K562 (cell line): Measurements from ENCODE around the gene AMT. TPM values are rescaled to one million over a fixed set of nuclear protein-coding genes. Genes with fewer than 3 reads are reported as not detected.

ENCODE experiments used
- ATAC-seq: fragments of 200-7000 bp; cut with Tn5 transposase; 3 replicates; pipeline ENCODE4 v1.9.1; 2020; ENCODE audit warnings: moderate library complexity
- BruUV-seq: library from RNA; stranded (reverse); fragments of 400-500 nt; replicated peaks from 2 replicates; lab custom pipeline; 2021; lab: Mats Ljungman, UMichigan
- CTCF ChIA-PET: fragments of 300-600 bp; formaldehyde crosslinking; extraction: SDS; loops from one replicate; lab custom pipeline; 2021; ENCODE audit warnings: low intra/inter-chr PET ratio; lab: Yijun Ruan, JAX
- POLR2A ChIA-PET: fragments of 300-600, 350-650 bp; sonication (Branson Sonifier 250); formaldehyde crosslinking; extraction: SDS; loops from one replicate; lab custom pipeline; 2021; ENCODE audit warnings: antibody characterized with exemption, inconsistent platforms; lab: Yijun Ruan, JAX
- DNase-seq, 4 experiments: peaks; one replicate each; pipeline versions ENCODE4 v3.0.0 to v3.0.0-alpha.2; 2011 to 2018; ENCODE audit warnings: low spot score in 3 of 4, mixed read lengths in 3 of 4; ENCODE audit errors: extremely low read depth in 1 of 4
- FAIRE-seq: peaks from 2 replicates; lab custom pipeline; 2011; peaks lifted over from hg19 to GRCh38; lab: Jason Lieb, UNC
- H2AFZ ChIP-seq: 2 replicates; pipeline ENCODE4 v1.6.0; 2011; ENCODE audit warnings: low read depth, low read length, control low read depth, inconsistent platforms
- H3K27ac ChIP-seq: fragments of 200-600 bp; 3 replicates; pipeline ENCODE4 v1.8.0; 2011; ENCODE audit warnings: low read depth, mild to moderate bottlenecking, control low read depth, inconsistent platforms, low read length, moderate library complexity, mixed read lengths; ENCODE audit errors: extremely low read depth
- H3K27me3 ChIP-seq, 2 experiments: fragments of 300-600 bp in 1 of 2; 2 replicates in 1 of 2; 3 replicates in 1 of 2; pipeline versions ENCODE4 v1.6.0 to v1.8.0; 2011; ENCODE audit warnings: inconsistent platforms in 2 of 2, low read length in 2 of 2, mild to moderate bottlenecking in 1 of 2, mixed read lengths in 1 of 2, moderate library complexity in 1 of 2; ENCODE audit not compliant: control insufficient read depth in 2 of 2, insufficient read depth in 2 of 2
- H3K36me3 ChIP-seq: fragments of 300-600 bp; 3 replicates; pipeline ENCODE4 v1.8.0; 2011; ENCODE audit warnings: mild to moderate bottlenecking, low read length, inconsistent platforms; ENCODE audit not compliant: control insufficient read depth, insufficient read depth
- H3K4me1 ChIP-seq, 2 experiments: fragments of 200-600 bp in 1 of 2; replicated peaks in 1 of 2; 2 replicates in 1 of 2; 3 replicates in 1 of 2; pipeline versions ENCODE4 v1.5.1 to v1.8.0; 2011; ENCODE audit warnings: inconsistent platforms in 2 of 2, low read length in 2 of 2, mild to moderate bottlenecking in 1 of 2, mixed read lengths in 1 of 2, moderate library complexity in 1 of 2; ENCODE audit not compliant: control insufficient read depth in 2 of 2, insufficient read depth in 2 of 2
- H3K4me2 ChIP-seq: 2 replicates; pipeline ENCODE4 v1.6.1; 2011; ENCODE audit warnings: low read length, control low read depth, inconsistent platforms, mixed read lengths; ENCODE audit not compliant: insufficient read depth
- H3K4me3 ChIP-seq: fragments of 200-600 bp; sonication (generic), shearing (Covaris generic); 2 replicates; pipeline ENCODE4 v1.5.1; 2016; ENCODE audit warnings: control low read depth, inconsistent platforms
- H3K79me2 ChIP-seq: fragments of 200-600 bp; 3 replicates; pipeline ENCODE4 v1.8.0; 2011; ENCODE audit warnings: low read length, inconsistent platforms; ENCODE audit not compliant: control insufficient read depth, insufficient read depth
- H3K9ac ChIP-seq, 2 experiments: 2 replicates each; pipeline versions ENCODE4 v1.6.0 to v1.6.1; 2011; ENCODE audit warnings: low read depth in 2 of 2, low read length in 2 of 2, control low read depth in 1 of 2, inconsistent platforms in 1 of 2, mild to moderate bottlenecking in 1 of 2, mixed read lengths in 1 of 2; ENCODE audit not compliant: insufficient read depth in 1 of 2
- H3K9me1 ChIP-seq: one replicate; pipeline ENCODE4 v1.6.0; 2011; ENCODE audit warnings: inconsistent platforms, mild to moderate bottlenecking, low read length, moderate library complexity; ENCODE audit not compliant: control insufficient read depth, insufficient read depth
- H3K9me3 ChIP-seq: replicated peaks from 2 replicates; pipeline ENCODE4 v1.5.1; 2011; ENCODE audit warnings: low read depth, low read length, inconsistent platforms; ENCODE audit not compliant: control insufficient read depth, insufficient read depth
- H4K20me1 ChIP-seq: replicated peaks from 2 replicates; pipeline ENCODE4 v1.6.1; 2011; ENCODE audit warnings: low read length, inconsistent platforms, mixed read lengths; ENCODE audit not compliant: control insufficient read depth, insufficient read depth
- ADNP ChIP-seq: fragments of 200-800 bp; sonication (Bioruptor generic); IDR thresholded peaks from 2 replicates; pipeline ENCODE4 v1.6.1; 2016; ENCODE audit warnings: missing genetic modification characterization, missing compliant biosample characterization
- BRF2 ChIP-seq: IDR thresholded peaks from 3 replicates; pipeline ENCODE4 v1.6.1; 2011; ENCODE audit warnings: borderline replicate concordance, mild to moderate bottlenecking; ENCODE audit not compliant: insufficient read length, insufficient read depth
- CBX3 ChIP-seq, 2 experiments: IDR thresholded peaks; 1 replicate in 1 of 2; 2 replicates in 1 of 2; pipeline ENCODE4 v1.6.1; 2012; ENCODE audit warnings: inconsistent platforms in 2 of 2, low read length in 2 of 2, borderline replicate concordance in 1 of 2, control low read depth in 1 of 2
- CCNT2 ChIP-seq: IDR thresholded peaks from 2 replicates; pipeline ENCODE4 v1.6.1; 2011; ENCODE audit warnings: borderline replicate concordance, low read depth, mild to moderate bottlenecking, moderate library complexity, mixed read lengths, low read length; ENCODE audit not compliant: insufficient read length; ENCODE audit errors: extremely low read depth
- DMBX1 ChIP-seq: fragments of 250-450 bp; sonication (Bioruptor Pico); IDR thresholded peaks from 2 replicates; pipeline ENCODE4 v1.8.0; 2022; ENCODE audit warnings: inconsistent platforms, mild to moderate bottlenecking, moderate library complexity, borderline replicate concordance
- FUS ChIP-seq: fragments of 200-400 bp; formaldehyde crosslinking; optimal IDR thresholded peaks from 2 replicates; pipeline ENCODE3; 2017; ENCODE audit warnings: low read depth, low read length
- HMG20A ChIP-seq: fragments of 450-650 bp; formaldehyde crosslinking; conservative IDR thresholded peaks from 2 replicates; pipeline ENCODE4 v1.4.0; 2020; ENCODE audit warnings: mild to moderate bottlenecking, mixed read lengths
- MEIS2 ChIP-seq: fragments of 450-650 bp; IDR thresholded peaks from 2 replicates; pipeline ENCODE4 v1.6.1; 2014; ENCODE audit warnings: mild to moderate bottlenecking; ENCODE audit not compliant: partially characterized antibody
- NFYB ChIP-seq: IDR thresholded peaks from 2 replicates; pipeline ENCODE4 v1.6.1; 2011; ENCODE audit warnings: mild to moderate bottlenecking, moderate library complexity; ENCODE audit not compliant: insufficient read length; ENCODE audit errors: extremely low read depth
- RBM15 ChIP-seq: fragments of 200-400 bp; formaldehyde crosslinking; IDR thresholded peaks from 2 replicates; pipeline ENCODE4 v1.6.1; 2018; ENCODE audit warnings: mild to moderate bottlenecking, low read length, moderate library complexity; ENCODE audit not compliant: insufficient read depth
- RFX7 ChIP-seq: fragments of 250-450 bp; sonication (Bioruptor Pico); IDR thresholded peaks from 2 replicates; pipeline ENCODE4 v1.5.1; 2021; ENCODE audit warnings: mild to moderate bottlenecking
- SIRT6 ChIP-seq: IDR thresholded peaks from one replicate; pipeline ENCODE4 v1.6.1; 2012; ENCODE audit warnings: low read depth, mild to moderate bottlenecking, control low read depth, inconsistent platforms, low read length, moderate library complexity
- TAF15 ChIP-seq: fragments of 200-400 bp; formaldehyde crosslinking; IDR thresholded peaks from 2 replicates; pipeline ENCODE4 v1.6.1; 2017; ENCODE audit warnings: mild to moderate bottlenecking, low read depth, low read length, moderate library complexity
- TBL1XR1 ChIP-seq, 2 experiments: IDR thresholded peaks; 2 replicates each; pipeline ENCODE4 v1.6.1; 2012; ENCODE audit warnings: improper control_type of control experiment in 2 of 2, low read length in 2 of 2, mild to moderate bottlenecking in 1 of 2
- TCFL5 ChIP-seq: fragments of 250-450 bp; sonication (Bioruptor Pico); conservative IDR thresholded peaks from 2 replicates; pipeline ENCODE4 v1.6.1; 2021; ENCODE audit warnings: mild to moderate bottlenecking, moderate library complexity, matching md5 sums
- THAP7 ChIP-seq: fragments of 250-450 bp; sonication (Bioruptor Pico); IDR thresholded peaks from 2 replicates; pipeline ENCODE4 v1.5.0; 2021
- ZBTB9 ChIP-seq: fragments of 450-650 bp; formaldehyde crosslinking; IDR thresholded peaks from 2 replicates; pipeline ENCODE4 v1.4.0; 2020; ENCODE audit warnings: mild to moderate bottlenecking, moderate library complexity
- ZNF232 ChIP-seq: sonication (generic); formaldehyde crosslinking; IDR thresholded peaks from 2 replicates; pipeline ENCODE4 v1.8.0; 2022; ENCODE audit warnings: mild to moderate bottlenecking, missing genetic modification reagents
- WGBS: fragments of 100-300 bp; shearing (Covaris generic); methylation state at CpG from one replicate; pipeline ENCODE4 v1.1.6; 2016; ENCODE audit warnings: low coverage, mixed read lengths; ENCODE audit not compliant: insufficient coverage; ENCODE audit errors: missing lambda C conversion rate; 5-methylcytosine and 5-hydroxymethylcytosine counted together
- in situ Hi-C: fragments of 300-500 bp; cut with MboI; formaldehyde crosslinking; loops from 4 replicates; pipeline ENCODE4 v1.15.0; 2018; ENCODE audit warnings: inconsistent platforms, mixed read lengths
- intact Hi-C: fragments of 100-400 bp; cut with micrococcal nuclease; formaldehyde crosslinking; loops from 2 replicates; pipeline ENCODE4 v1.14.2; 2022
- polyA plus RNA-seq, 8 experiments: library from polyadenylated mRNA; depleted of rRNA in 4 of 8; stranded (reverse) in 5 of 8; unstranded in 3 of 8; fragments of >200 nt; fragmentation: Nextera tagmentation in 2 of 8; fragmentation: Illumina TruSeq in 1 of 8; extraction: Ambion mirVana in 2 of 8; extraction: Trizol in 1 of 8; gene quantifications; 2 replicates each; pipeline versions ENCODE4 v1.2.1 to v1.2.3, GENCODE V29; 2011 to 2014; ENCODE audit warnings: inconsistent platforms in 1 of 8, missing spikeins in 1 of 8
- total RNA-seq, 7 experiments: library from RNA; depleted of rRNA in 6 of 7; stranded (reverse); fragments of >200 nt in 6 of 7; fragmentation: Illumina TruSeq in 2 of 7; extraction: Trizol in 2 of 7; gene quantifications; 2 replicates each; pipeline versions ENCODE4 v1.2.1 to v1.2.3, GENCODE V29; 2011 to 2021; ENCODE audit warnings: low replicate concordance in 1 of 7

Gene AMT
- total and polyA plus RNA-seq, 9 of the 15 experiments (the other 6 are each of a cell fraction or from before 2014, with no cell fraction given) = 0.14 to 2.1 (median 0.52) TPM

GRCh38 chr3:49421890-49422378 lies 339 bp downstream of the AMT start (continued):
- no peak for TF ChIP-seq CCNT2
- TF ChIP-seq TAF15 = no peak
- no peak for TF ChIP-seq TCFL5 (CRISPR knock-in tag)
- TF ChIP-seq ZNF232 = no peak
- no peak for TF ChIP-seq NFYB
- no peak for TF ChIP-seq ADNP
- no peak for TF ChIP-seq THAP7 (CRISPR knock-in tag)
- no peak for TF ChIP-seq DMBX1

GRCh38 chr3:49417516-49418120 lies 4.7 kb downstream of the AMT start:
- H3K79me2 ChIP-seq = peaks cover 12% of the 10 kb centered on the region
- ChIA-PET CTCF (no interaction called here), POLR2A (interaction anchor here (1.9 kb wide), 1 partner anchor 11 kb away, joined by 8 read pairs; the partner anchor contains the start of gene NICN1)
- H3K36me3 ChIP-seq = peaks cover 14% of the 10 kb centered on the region; the same call in 2 of the 3 replicates
- TF ChIP-seq MEIS2 (no peak), RBM15 (no peak), ZBTB9 (CRISPR knock-in tag) (no peak), HMG20A (CRISPR knock-in tag) (no peak), BRF2 (no peak), RFX7 (CRISPR knock-in tag) (no peak), TBL1XR1 (IDR thresholded peaks at IDR 0.05; ENCODE audit: low read length in 2 of 2) (no peak), SIRT6 (no peak), FUS (no peak), CBX3 (IDR thresholded peaks at IDR 0.05; ENCODE audit: borderline replicate concordance in 1 of 2, low read length in 2 of 2) (no peak)
- FAIRE-seq (no peak), DNase-seq (peak in 1 of 4 experiments; percentile 4), ATAC-seq (no peak)
- intact Hi-C loops = no loop called here
- no peak overlapping the region for H3K27ac ChIP-seq
- no TSS peak for BruUV-seq
- in situ Hi-C loops = no loop called here
- H3K4me1 ChIP-seq = peaks cover 14 to 26% of the 10 kb centered on the region in 2 experiments; a peak in 4 of 5 replicates
- H3K9me1 ChIP-seq = no peaks in the 10 kb centered on the region
- H3K9me3 ChIP-seq = no peaks in the 10 kb centered on the region
- no peaks in the 10 kb centered on the region for H3K27me3 ChIP-seq
- WGBS = 88% methylated on average over 6 of the region's 13 CpGs
- no peak overlapping the region for H3K4me3 ChIP-seq
- H3K4me2 ChIP-seq = no peak overlapping the region
- no peak overlapping the region for H2AFZ ChIP-seq
- H3K9ac ChIP-seq = no peak overlapping the region; a peak in 2 of 4 replicates
- H4K20me1 ChIP-seq = no peaks in the 10 kb centered on the region
